PC-9 (cell line): ENCODE data around the gene TTC28. TPM values are rescaled to one million over a fixed set of nuclear protein-coding genes. Genes with fewer than 3 reads are reported as not detected.
"Not testable (repeated sequence)": the region's sequence is repeated elsewhere in the genome, so short reads cannot be mapped to it uniquely, and the experiment has no call there.

Experiments
- BruUV-seq: library from RNA; stranded (reverse); fragments of 400-500 nt; replicated peaks from 2 replicates; lab custom pipeline; 2021; lab: Mats Ljungman, UMichigan
- CTCF ChIA-PET: fragments of 300-600 bp; sonication (Branson Sonifier 250); formaldehyde crosslinking; loops from one replicate; lab custom pipeline; 2022; ENCODE audit warnings: antibody characterized with exemption; lab: Charles Lee
- POLR2A ChIA-PET: fragments of 300-600 bp; sonication (Branson Sonifier 250); formaldehyde crosslinking; loops from one replicate; lab custom pipeline; 2022; ENCODE audit warnings: antibody characterized with exemption; ENCODE audit not compliant: unreplicated experiment; lab: Charles Lee
- DNase-seq, 2 experiments: peaks; one replicate each; pipeline versions ENCODE4 v3.0.0 to v3.0.0-alpha.2; 2015 to 2022; ENCODE audit warnings: mixed read lengths in 1 of 2
- H2AFZ ChIP-seq: fragments of 200-600 bp; sonication (generic); 2 replicates; pipeline ENCODE4 v1.8.1; 2017; ENCODE audit warnings: antibody characterized with exemption
- H3F3A ChIP-seq: fragments of 200-600 bp; sonication (generic); 2 replicates; pipeline ENCODE4 v1.8.1; 2017; ENCODE audit warnings: antibody characterized with exemption, mild to moderate bottlenecking, low read depth; ENCODE audit not compliant: insufficient read depth
- H3K27ac ChIP-seq: fragments of 200-600 bp; sonication (generic); 2 replicates; pipeline ENCODE4 v1.6.1; 2016; ENCODE audit warnings: mixed run types
- H3K27me3 ChIP-seq: fragments of 200-600 bp; sonication (generic); 2 replicates; pipeline ENCODE4 v1.6.1; 2016; ENCODE audit warnings: low read depth, mixed run types; ENCODE audit not compliant: insufficient read depth
- H3K36me3 ChIP-seq: fragments of 200-600 bp; sonication (generic); 2 replicates; pipeline ENCODE4 v1.6.1; 2016; ENCODE audit warnings: low read depth, mixed run types
- H3K4me1 ChIP-seq: fragments of 200-600 bp; sonication (generic); replicated peaks from 2 replicates; pipeline ENCODE4 v1.6.1; 2016; ENCODE audit warnings: mixed run types; ENCODE audit not compliant: insufficient read depth
- H3K4me2 ChIP-seq: fragments of 200-600 bp; sonication (generic); 2 replicates; pipeline ENCODE4 v1.6.1; 2017; ENCODE audit warnings: mixed run types
- H3K4me3 ChIP-seq: fragments of 200-600 bp; sonication (generic); 2 replicates; pipeline ENCODE4 v1.6.1; 2016; ENCODE audit warnings: mixed run types
- H3K79me2 ChIP-seq: fragments of 200-600 bp; sonication (generic); 2 replicates; pipeline ENCODE4 v1.6.1; 2017; ENCODE audit warnings: low read depth, mixed run types
- H3K9me2 ChIP-seq: fragments of 200-600 bp; sonication (generic); 2 replicates; pipeline ENCODE4 v1.8.1; 2017; ENCODE audit warnings: mild to moderate bottlenecking; ENCODE audit not compliant: insufficient read depth
- H3K9me3 ChIP-seq: fragments of 200-600 bp; sonication (generic); 2 replicates; pipeline ENCODE4 v1.8.1; 2016; ENCODE audit warnings: low read depth; ENCODE audit not compliant: insufficient read depth
- H4K20me1 ChIP-seq: fragments of 200-600 bp; sonication (generic); 2 replicates; pipeline ENCODE4 v1.8.1; 2017; ENCODE audit not compliant: insufficient read depth
- CTCF ChIP-seq: fragments of 200-600 bp; sonication (generic); conservative IDR thresholded peaks from 2 replicates; pipeline ENCODE4 v1.6.1; 2017; ENCODE audit warnings: mixed run types, antibody characterized with exemption, mild to moderate bottlenecking, moderate library complexity
- EZH2 ChIP-seq: fragments of 200-600 bp; sonication (generic); IDR thresholded peaks from 2 replicates; pipeline ENCODE4 v1.8.0; 2017; ENCODE audit warnings: antibody characterized with exemption, low read depth
- intact Hi-C: fragments of 100-400 bp; cut with micrococcal nuclease; formaldehyde crosslinking; loops from one replicate; pipeline ENCODE4 v1.10.0; 2022; ENCODE audit not compliant: unreplicated experiment
- total RNA-seq: library from RNA; stranded (reverse); gene quantifications from 2 replicates; pipeline ENCODE4 v1.2.3, GENCODE V29; 2021

The TTC28 gene
- total RNA-seq, 1 experiment from 2014 or later = 6.7 TPM

- Histone ChIP-seq H3K27me3 (no peaks in the 10 kb centered on the region), H3F3A (peaks cover 6% of the 10 kb centered on the region; the same call in 1 of the 2 replicates), H3K79me2 (no peaks in the 10 kb centered on the region), H4K20me1 (no peaks in the 10 kb centered on the region), H3K27ac (no peak overlapping the region), H3K4me2 (no peak overlapping the region), H3K4me3 (no peak overlapping the region), H3K36me3 (no peaks in the 10 kb centered on the region), H3K9me3 (no peaks in the 10 kb centered on the region; the same call in 1 of the 2 replicates), H3K9me2 (no peaks in the 10 kb centered on the region), H3K4me1 (peaks cover 12% of the 10 kb centered on the region), H2AFZ (no peak overlapping the region)
- DNase-seq = no peak
- CTCF ChIA-PET = no interaction called here
- intact Hi-C loops = no loop called here
- TF ChIP-seq CTCF = no peak
- no peak for TF ChIP-seq EZH2
- POLR2A ChIA-PET = no interaction called here
- no TSS peak for BruUV-seq
These were observed 9.5 kb downstream of the TTC28 start for GRCh38 chr22:28670161-28670560.

DNA sequence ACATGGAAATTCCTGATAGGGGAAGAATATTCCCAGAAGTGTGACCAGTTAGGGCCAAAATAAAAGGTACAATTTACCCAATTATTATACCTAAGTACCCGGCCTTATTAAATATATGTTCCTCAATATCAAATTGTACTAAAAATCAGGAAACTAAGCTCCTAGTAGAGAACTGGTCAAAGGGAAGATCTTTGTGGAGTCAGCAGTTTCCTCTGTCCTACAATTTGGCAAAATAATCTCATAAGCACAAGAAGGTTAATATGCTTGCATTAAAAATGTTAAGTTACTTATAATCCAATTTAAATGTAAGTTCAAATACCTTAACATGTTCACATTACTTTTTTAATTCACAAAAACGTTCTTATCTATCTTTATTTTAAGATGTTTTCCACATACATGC is 10.3 kb downstream of the TTC28 start:
- Histone ChIP-seq H3K27me3 (no peaks in the 10 kb centered on the region), H3K79me2 (no peaks in the 10 kb centered on the region), H3K9me3 (no peaks in the 10 kb centered on the region; the same call in 1 of the 2 replicates), H3K27ac (no peak overlapping the region), H3K36me3 (no peaks in the 10 kb centered on the region), H3K4me2 (no peak overlapping the region), H3F3A (peaks cover 5% of the 10 kb centered on the region; the same call in 1 of the 2 replicates), H3K4me3 (no peak overlapping the region), H2AFZ (no peak overlapping the region), H3K9me2 (no peaks in the 10 kb centered on the region), H3K4me1 (peaks cover 11% of the 10 kb centered on the region), H4K20me1 (no peaks in the 10 kb centered on the region)
- TF ChIP-seq CTCF (no peak), EZH2 (no peak)
- ChIA-PET POLR2A (no interaction called here), CTCF (no interaction called here)
- intact Hi-C loops = no loop called here
- no peak for DNase-seq
- BruUV-seq = no TSS peak

DNA sequence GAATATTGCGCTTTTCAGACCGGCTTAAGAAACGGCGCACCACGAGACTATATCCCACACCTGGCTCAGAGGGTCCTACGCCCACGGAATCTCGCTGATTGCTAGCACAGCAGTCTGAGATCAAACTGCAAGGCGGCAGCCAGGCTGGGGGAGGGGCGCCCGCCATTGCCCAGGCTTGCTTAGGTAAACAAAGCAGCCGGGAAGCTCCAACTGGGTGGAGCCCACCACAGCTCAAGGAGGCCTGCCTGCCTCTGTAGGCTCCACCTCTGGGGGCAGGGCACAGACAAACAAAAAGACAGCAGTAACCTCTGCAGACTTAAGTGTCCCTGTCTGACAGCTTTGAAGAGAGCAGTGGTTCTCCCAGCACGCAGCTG is 16.1 kb downstream of the TTC28 start:
- H3K4me3 ChIP-seq, H3K4me2 ChIP-seq, DNase-seq, H4K20me1 ChIP-seq, intact Hi-C loops, H3F3A ChIP-seq, H3K79me2 ChIP-seq, H3K9me3 ChIP-seq, H3K4me1 ChIP-seq, H2AFZ ChIP-seq, H3K36me3 ChIP-seq, CTCF ChIA-PET, POLR2A ChIA-PET, H3K27ac ChIP-seq, BruUV-seq, H3K9me2 ChIP-seq, H3K27me3 ChIP-seq: not testable (repeated sequence)

DNA sequence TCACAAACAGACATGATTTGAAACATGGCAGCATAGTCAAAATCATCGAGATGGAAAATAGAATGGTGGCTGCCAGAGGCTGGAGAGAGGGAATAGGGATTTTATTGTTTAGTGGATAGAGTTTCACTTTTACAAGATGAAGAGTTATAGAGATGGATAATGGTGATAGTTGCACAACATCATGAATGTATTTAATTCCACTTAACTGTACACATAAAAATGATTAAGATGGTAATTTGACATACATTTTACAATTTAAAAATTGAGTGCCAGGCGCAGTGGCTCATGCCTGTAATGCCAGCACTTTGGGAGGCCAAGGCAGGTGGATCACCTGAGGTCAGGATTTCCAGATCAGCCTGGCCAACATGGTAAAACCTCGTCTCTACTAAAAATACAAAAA is 21.2 kb downstream of the TTC28 start:
- no peaks in the 10 kb centered on the region for H3K9me3 ChIP-seq
- no peak for DNase-seq
- H4K20me1 ChIP-seq = no peaks in the 10 kb centered on the region
- H3K27me3 ChIP-seq = no peaks in the 10 kb centered on the region
- H3K79me2 ChIP-seq = no peaks in the 10 kb centered on the region
- no peak overlapping the region for H3K27ac ChIP-seq
- BruUV-seq = no TSS peak
- TF ChIP-seq CTCF = no peak
- no peak for TF ChIP-seq EZH2
- no peaks in the 10 kb centered on the region for H3K4me1 ChIP-seq
- POLR2A ChIA-PET = no interaction called here
- H3K4me2 ChIP-seq = no peak overlapping the region
- intact Hi-C loops = no loop called here
- H3K9me2 ChIP-seq = no peaks in the 10 kb centered on the region
- CTCF ChIA-PET = no interaction called here
- H3F3A ChIP-seq = no peaks in the 10 kb centered on the region; the same call in none of the 2 replicates
- no peaks in the 10 kb centered on the region for H3K36me3 ChIP-seq
- H3K4me3 ChIP-seq = no peak overlapping the region
- no peak overlapping the region for H2AFZ ChIP-seq
